ENCODE results near the gene AKAP11. TPM values are rescaled to one million over a fixed set of nuclear protein-coding genes. Genes with fewer than 3 reads are reported as not detected.
A peak's percentile ranks its signal among the peaks of the same experiment; 100 is the strongest.

Gene AKAP11
- total and polyA plus RNA-seq, 9 of the 15 experiments (the other 6 are each of a cell fraction or from before 2014, with no cell fraction given), result 2.2 to 31.3 (median 10.9) TPM

DNA sequence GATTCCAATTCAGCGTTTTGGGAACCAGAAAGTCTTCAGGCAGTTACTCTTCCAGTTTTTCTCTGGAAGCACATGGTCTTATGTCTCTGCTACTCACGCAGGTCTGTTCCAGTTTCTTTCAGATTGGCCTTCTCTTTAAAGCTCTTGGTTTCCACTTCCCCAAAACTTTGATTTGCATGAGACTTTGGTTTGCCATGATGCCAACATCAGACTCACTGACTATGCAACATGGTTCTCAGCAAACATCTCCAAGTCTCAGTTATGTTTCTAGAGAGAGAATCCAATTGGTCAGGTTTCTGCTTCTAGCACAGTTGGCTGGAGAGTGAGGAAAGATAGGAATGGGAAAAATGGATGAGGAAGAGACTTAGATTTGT, 3.1 kb downstream of the AKAP11 start:
- Histone ChIP-seq H3K9me3 (replicated peaks; ENCODE audit: control insufficient read depth, insufficient read depth, low read depth, low read length) (peaks cover 7% of the 10 kb centered on the region), H3K27ac (ENCODE audit: extremely low read depth, low read depth, low read length) (peak overlapping the region; percentile 82), H2AFZ (ENCODE audit: low read depth, low read length) (no peak overlapping the region), H3K9ac (ENCODE audit: insufficient read depth in 1 of 2, low read depth in 2 of 2, low read length in 2 of 2) (peak overlapping the region in 1 of 2 experiments; percentile 87; a peak in 1 of 4 replicates), H3K27me3 (ENCODE audit: control insufficient read depth in 2 of 2, insufficient read depth in 2 of 2, low read length in 2 of 2) (no peaks in the 10 kb centered on the region), H3K79me2 (ENCODE audit: control insufficient read depth, insufficient read depth, low read length) (peaks cover 81% of the 10 kb centered on the region), H3K9me1 (ENCODE audit: control insufficient read depth, insufficient read depth, low read length) (no peaks in the 10 kb centered on the region), H3K4me1 (replicated peaks in 1 of 2; ENCODE audit: control insufficient read depth in 2 of 2, insufficient read depth in 2 of 2, low read length in 2 of 2) (peaks cover 15 to 19% of the 10 kb centered on the region in 2 experiments; a peak in 4 of 5 replicates), H4K20me1 (replicated peaks; ENCODE audit: control insufficient read depth, insufficient read depth, low read length) (no peaks in the 10 kb centered on the region), H3K4me2 (ENCODE audit: insufficient read depth, low read length) (peak overlapping the region; percentile 91), H3K36me3 (ENCODE audit: control insufficient read depth, insufficient read depth, low read length) (no peaks in the 10 kb centered on the region; the same call in 2 of the 3 replicates), H3K4me3 (peak overlapping the region; percentile 83; the same call in 1 of the 2 replicates)
- FAIRE-seq (peak; percentile 26), DNase-seq (ENCODE audit: extremely low read depth in 1 of 4, low spot score in 3 of 4) (no peak), ATAC-seq (no peak)
- BruUV-seq (replicated peaks), result no TSS peak
- WGBS (ENCODE audit: insufficient coverage, low coverage, missing lambda C conversion rate), result 0% methylated on average over 2 of the region's 2 CpGs
- intact Hi-C loops (cut with micrococcal nuclease) (loop anchor here (10.0 kb wide), 1 partner anchor 230 kb away; the partner anchor contains the start of gene DGKH), in situ Hi-C loops (cut with MboI) (no loop called here)
- POLR2A ChIA-PET, result no interaction called here
- CTCF ChIA-PET (ENCODE audit: low intra/inter-chr PET ratio), result no interaction called here
- TF ChIP-seq SPI1 (IDR thresholded peaks at IDR 0.05; ENCODE audit: borderline replicate concordance, low read depth, low read length) (peak; percentile 87; the same call in 1 of the 2 replicates), ZNF431 (CRISPR knock-in tag; IDR thresholded peaks at IDR 0.05) (no peak), TEAD2 (tag; IDR thresholded peaks at IDR 0.05) (no peak), ZFP36 (IDR thresholded peaks at IDR 0.05; ENCODE audit: low read depth, low read length, partially characterized antibody) (no peak), FOXJ2 (tag; IDR thresholded peaks at IDR 0.05) (no peak), NRF1 (conservative IDR thresholded peaks at IDR 0.05 in 1 of 2, IDR thresholded peaks at IDR 0.05 in 1 of 2) (0 out of 4 replicates have a peak, but pooled peaks of 1 of the 2 experiments have one; percentile 18), ETV5 (CRISPR knock-in tag; IDR thresholded peaks at IDR 0.05; ENCODE audit: low read depth) (no peak), PHTF2 (CRISPR knock-in tag; IDR thresholded peaks at IDR 0.05) (no peak), TRIM28 (IDR thresholded peaks at IDR 0.05) (no peak), RBM34 (IDR thresholded peaks at IDR 0.05; ENCODE audit: borderline replicate concordance, insufficient read depth, low read length) (no peak), MTA3 (IDR thresholded peaks at IDR 0.05; ENCODE audit: borderline replicate concordance) (no peak), ZBTB1 (CRISPR knock-in tag; IDR thresholded peaks at IDR 0.05; ENCODE audit: borderline replicate concordance, low read depth) (no peak), ZC3H11A (IDR thresholded peaks at IDR 0.05; ENCODE audit: low read depth, low read length) (no peak), ZNF143 (CRISPR knock-in tag; IDR thresholded peaks at IDR 0.05) (no peak), MECOM (CRISPR knock-in tag; IDR thresholded peaks at IDR 0.05) (no peak), KLF6 (CRISPR knock-in tag; IDR thresholded peaks at IDR 0.05; ENCODE audit: borderline replicate concordance) (no peak), ZNF140 (CRISPR knock-in tag; IDR thresholded peaks at IDR 0.05) (no peak)
- TF ChIP-seq, protein P1, sequence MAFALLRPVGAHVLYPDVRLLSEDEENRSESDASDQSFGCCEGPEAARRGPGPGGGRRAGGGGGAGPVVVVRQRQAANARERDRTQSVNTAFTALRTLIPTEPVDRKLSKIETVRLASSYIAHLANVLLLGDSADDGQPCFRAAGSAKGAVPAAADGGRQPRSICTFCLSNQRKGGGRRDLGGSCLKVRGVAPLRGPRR (CRISPR knock-in tag; IDR thresholded peaks at IDR 0.05), result no peak
- TF ChIP-seq, protein P2, sequence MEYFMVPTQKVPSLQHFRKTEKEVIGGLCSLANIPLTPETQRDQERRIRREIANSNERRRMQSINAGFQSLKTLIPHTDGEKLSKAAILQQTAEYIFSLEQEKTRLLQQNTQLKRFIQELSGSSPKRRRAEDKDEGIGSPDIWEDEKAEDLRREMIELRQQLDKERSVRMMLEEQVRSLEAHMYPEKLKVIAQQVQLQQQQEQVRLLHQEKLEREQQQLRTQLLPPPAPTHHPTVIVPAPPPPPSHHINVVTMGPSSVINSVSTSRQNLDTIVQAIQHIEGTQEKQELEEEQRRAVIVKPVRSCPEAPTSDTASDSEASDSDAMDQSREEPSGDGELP (CRISPR knock-in tag; IDR thresholded peaks at IDR 0.05; ENCODE audit: borderline replicate concordance), result no peak
- TF ChIP-seq, protein P3, sequence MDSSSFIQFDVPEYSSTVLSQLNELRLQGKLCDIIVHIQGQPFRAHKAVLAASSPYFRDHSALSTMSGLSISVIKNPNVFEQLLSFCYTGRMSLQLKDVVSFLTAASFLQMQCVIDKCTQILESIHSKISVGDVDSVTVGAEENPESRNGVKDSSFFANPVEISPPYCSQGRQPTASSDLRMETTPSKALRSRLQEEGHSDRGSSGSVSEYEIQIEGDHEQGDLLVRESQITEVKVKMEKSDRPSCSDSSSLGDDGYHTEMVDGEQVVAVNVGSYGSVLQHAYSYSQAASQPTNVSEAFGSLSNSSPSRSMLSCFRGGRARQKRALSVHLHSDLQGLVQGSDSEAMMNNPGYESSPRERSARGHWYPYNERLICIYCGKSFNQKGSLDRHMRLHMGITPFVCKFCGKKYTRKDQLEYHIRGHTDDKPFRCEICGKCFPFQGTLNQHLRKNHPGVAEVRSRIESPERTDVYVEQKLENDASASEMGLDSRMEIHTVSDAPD (CRISPR knock-in tag; IDR thresholded peaks at IDR 0.05), result no peak
- TF ChIP-seq, protein P4, sequence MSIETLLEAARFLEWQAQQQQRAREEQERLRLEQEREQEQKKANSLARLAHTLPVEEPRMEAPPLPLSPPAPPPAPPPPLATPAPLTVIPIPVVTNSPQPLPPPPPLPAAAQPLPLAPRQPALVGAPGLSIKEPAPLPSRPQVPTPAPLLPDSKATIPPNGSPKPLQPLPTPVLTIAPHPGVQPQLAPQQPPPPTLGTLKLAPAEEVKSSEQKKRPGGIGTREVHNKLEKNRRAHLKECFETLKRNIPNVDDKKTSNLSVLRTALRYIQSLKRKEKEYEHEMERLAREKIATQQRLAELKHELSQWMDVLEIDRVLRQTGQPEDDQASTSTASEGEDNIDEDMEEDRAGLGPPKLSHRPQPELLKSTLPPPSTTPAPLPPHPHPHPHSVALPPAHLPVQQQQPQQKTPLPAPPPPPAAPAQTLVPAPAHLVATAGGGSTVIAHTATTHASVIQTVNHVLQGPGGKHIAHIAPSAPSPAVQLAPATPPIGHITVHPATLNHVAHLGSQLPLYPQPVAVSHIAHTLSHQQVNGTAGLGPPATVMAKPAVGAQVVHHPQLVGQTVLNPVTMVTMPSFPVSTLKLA (conservative IDR thresholded peaks at IDR 0.05), result peak in 1 of 2 experiments; percentile 39; a peak in 1 of 4 replicates

Measured in K562 (cell line).